A549 (cell line): ENCODE measurements around the gene FUT8. TPM values are rescaled to one million over a fixed set of nuclear protein-coding genes. Genes with fewer than 3 reads are reported as not detected.
"Not testable (repeated sequence)": the region's sequence is repeated elsewhere in the genome, so short reads cannot be mapped to it uniquely, and the experiment has no call there.

Experiments used
- ATAC-seq, 2 experiments: fragments of 200-7000 bp in 1 of 2; fragments of >200 bp in 1 of 2; cut with Nextera tagmentation in 1 of 2; cut with Tn5 transposase in 1 of 2; 3 replicates each; pipeline versions ENCODE4 v1.8.0 to v1.9.1; 2018 to 2020; ENCODE audit warnings: mild to moderate bottlenecking in 1 of 2, moderate library complexity in 1 of 2
- CTCF ChIA-PET: fragments of 300-600 bp; sonication (Branson Sonifier 250); formaldehyde crosslinking; extraction: SDS; loops from one replicate; lab custom pipeline; 2021; ENCODE audit warnings: antibody characterized with exemption, inconsistent platforms; lab: Yijun Ruan, JAX
- POLR2A ChIA-PET: fragments of 350-600 bp; formaldehyde crosslinking; extraction: SDS; loops from one replicate; lab custom pipeline; 2021; ENCODE audit warnings: antibody characterized with exemption, inconsistent platforms; lab: Yijun Ruan, JAX
- DNase-seq, 2 experiments: peaks; one replicate each; pipeline versions ENCODE4 v3.0.0 to v3.0.0-alpha.2; 2011 to 2016; ENCODE audit warnings: low read depth in 1 of 2, low spot score in 1 of 2
- FAIRE-seq: peaks from 2 replicates; lab custom pipeline; 2011; peaks lifted over from hg19 to GRCh38; lab: Jason Lieb, UNC
- H3K27ac ChIP-seq, 2 experiments: fragments of >200 bp; sonication (Bioruptor Twin); formaldehyde crosslinking; 3 replicates each; pipeline ENCODE4 v1.5.1; 2016 to 2017
- H3K4me1 ChIP-seq: fragments of >200 bp; sonication (Bioruptor Twin); formaldehyde crosslinking; 3 replicates; pipeline ENCODE4 v1.6.1; 2016
- H3K4me2 ChIP-seq: fragments of >200 bp; sonication (Bioruptor Twin); formaldehyde crosslinking; 3 replicates; pipeline ENCODE4 v1.6.1; 2016
- H3K4me3 ChIP-seq: fragments of >200 bp; sonication (Bioruptor Twin); formaldehyde crosslinking; 3 replicates; pipeline ENCODE4 v1.5.1; 2016
- H3K9me3 ChIP-seq: fragments of >200 bp; sonication (Bioruptor Twin); formaldehyde crosslinking; 3 replicates; pipeline ENCODE4 v1.6.1; 2016
- BCL3 ChIP-seq: fragments of >200 bp; sonication (Bioruptor Twin); formaldehyde crosslinking; IDR thresholded peaks from 3 replicates; pipeline ENCODE4 v1.6.1; 2016
- CBX2 ChIP-seq: fragments of 200-600 bp; sonication (generic); IDR thresholded peaks from 2 replicates; pipeline ENCODE4 v1.6.1; 2016; ENCODE audit warnings: low read depth, mild to moderate bottlenecking, borderline replicate concordance
- GATA3 ChIP-seq: IDR thresholded peaks from 2 replicates; pipeline ENCODE4 v1.6.1; 2012; ENCODE audit warnings: borderline replicate concordance
- HES2 ChIP-seq: fragments of >200 bp; sonication (Bioruptor Twin); formaldehyde crosslinking; IDR thresholded peaks from 2 replicates; pipeline ENCODE4 v1.6.1; 2016
- HEYL ChIP-seq: fragments of 250-450 bp; sonication (Bioruptor Pico); IDR thresholded peaks from 2 replicates; pipeline ENCODE4 v1.8.0; 2021; ENCODE audit warnings: mild to moderate bottlenecking, moderate library complexity
- PBX3 ChIP-seq: IDR thresholded peaks from 2 replicates; pipeline ENCODE4 v1.6.1; 2012
- POLR2A ChIP-seq: IDR thresholded peaks from 2 replicates; pipeline ENCODE4 v1.6.1; 2012; ENCODE audit warnings: mild to moderate bottlenecking, low read length
- POLR2AphosphoS2 ChIP-seq: conservative IDR thresholded peaks from 2 replicates; pipeline ENCODE4 v1.6.1; 2012; ENCODE audit warnings: low read length, improper control_type of control experiment, inconsistent platforms
- RAD21 ChIP-seq, 2 experiments: fragments of >200 bp in 1 of 2; sonication (Bioruptor Twin) in 1 of 2; formaldehyde crosslinking in 1 of 2; IDR thresholded peaks in 1 of 2; conservative IDR thresholded peaks in 1 of 2; 2 replicates in 1 of 2; 3 replicates in 1 of 2; pipeline ENCODE4 v1.6.1; 2012 to 2018; ENCODE audit warnings: inconsistent platforms in 1 of 2
- RCOR1 ChIP-seq: fragments of 150-350 bp; IDR thresholded peaks from 2 replicates; pipeline ENCODE4 v1.6.1; 2014; ENCODE audit warnings: antibody characterized with exemption, low read length, low read depth
- RFX5 ChIP-seq: fragments of 450-650 bp; IDR thresholded peaks from 2 replicates; pipeline ENCODE4 v1.7.1; 2014; ENCODE audit warnings: antibody characterized with exemption, mild to moderate bottlenecking, moderate library complexity
- RNF2 ChIP-seq: fragments of 200-600 bp; sonication (generic); IDR thresholded peaks from 2 replicates; pipeline ENCODE4 v1.6.1; 2016; ENCODE audit warnings: low read depth, mild to moderate bottlenecking, antibody characterized with exemption, moderate library complexity, borderline replicate concordance
- SMC3 ChIP-seq: fragments of >200 bp; sonication (Bioruptor Twin); formaldehyde crosslinking; IDR thresholded peaks from 3 replicates; pipeline ENCODE4 v1.6.1; 2018; ENCODE audit warnings: inconsistent platforms
- TP53 ChIP-seq: fragments of 250-450 bp; sonication (Bioruptor Pico); IDR thresholded peaks from 2 replicates; pipeline ENCODE4 v1.5.0; 2021; ENCODE audit warnings: mild to moderate bottlenecking, moderate library complexity
- USF2 ChIP-seq: fragments of 450-650 bp; IDR thresholded peaks from 2 replicates; pipeline ENCODE4 v1.6.1; 2014; ENCODE audit warnings: antibody characterized with exemption
- ZC3H11A ChIP-seq: fragments of 450-650 bp; IDR thresholded peaks from 2 replicates; pipeline ENCODE4 v1.6.1; 2014; ENCODE audit warnings: antibody characterized with exemption, mild to moderate bottlenecking
- ZNF302 ChIP-seq: fragments of 250-450 bp; sonication (Bioruptor Pico); IDR thresholded peaks from 2 replicates; pipeline ENCODE4 v1.9.0; 2021; ENCODE audit warnings: inconsistent platforms, mild to moderate bottlenecking, moderate library complexity
- WGBS: methylation state at CpG from one replicate; pipeline ENCODE4 v1.1.6; 2017; ENCODE audit errors: missing lambda C conversion rate; 5-methylcytosine and 5-hydroxymethylcytosine counted together
- polyA plus RNA-seq, 4 experiments: library from polyadenylated mRNA; depleted of rRNA in 3 of 4; stranded (reverse); fragments of >200 nt; fragmentation: RNase III in 1 of 4; extraction: RNeasy Plus Mini Kit Qiagen cat#74134 plus additional on column Dnase treatment in 1 of 4; gene quantifications; 2 replicates in 3 of 4; 3 replicates in 1 of 4; pipeline ENCODE4 v1.2.3, GENCODE V29; 2011 to 2017
- TF ChIP-seq, protein P1 (sequence below): IDR thresholded peaks from 2 replicates; pipeline ENCODE4 v1.6.1; 2012; ENCODE audit warnings: low read depth, borderline replicate concordance
- TF ChIP-seq, protein P2 (sequence below): fragments of 250-450 bp; sonication (Bioruptor Pico); IDR thresholded peaks from 2 replicates; pipeline ENCODE4 v1.5.0; 2020; ENCODE audit warnings: low read depth, mild to moderate bottlenecking, moderate library complexity

Gene FUT8
- polyA plus RNA-seq, 2 of the 4 experiments (the other 2 are of a cell fraction), result 20.3 to 22.9 TPM

GRCh38 chr14:65632487-65632886 lies 220.0 kb downstream of the FUT8 start:
- ChIA-PET POLR2A (no interaction called here), CTCF (no interaction called here)
- H3K4me1 ChIP-seq, result no peaks in the 10 kb centered on the region
- H3K4me2 ChIP-seq, result no peak overlapping the region
- ATAC-seq, result no peak
- FAIRE-seq, result no peak
- H3K9me3 ChIP-seq, result 0 out of 3 replicates have a peak, but pooled peaks cover 3% of the 10 kb centered on the region
- H3K27ac ChIP-seq, result no peak overlapping the region
- no peak overlapping the region for H3K4me3 ChIP-seq
- TF ChIP-seq PBX3, result no peak
- WGBS, result 90% methylated on average over 1 of the region's 1 CpG
- no peak for DNase-seq

DNA sequence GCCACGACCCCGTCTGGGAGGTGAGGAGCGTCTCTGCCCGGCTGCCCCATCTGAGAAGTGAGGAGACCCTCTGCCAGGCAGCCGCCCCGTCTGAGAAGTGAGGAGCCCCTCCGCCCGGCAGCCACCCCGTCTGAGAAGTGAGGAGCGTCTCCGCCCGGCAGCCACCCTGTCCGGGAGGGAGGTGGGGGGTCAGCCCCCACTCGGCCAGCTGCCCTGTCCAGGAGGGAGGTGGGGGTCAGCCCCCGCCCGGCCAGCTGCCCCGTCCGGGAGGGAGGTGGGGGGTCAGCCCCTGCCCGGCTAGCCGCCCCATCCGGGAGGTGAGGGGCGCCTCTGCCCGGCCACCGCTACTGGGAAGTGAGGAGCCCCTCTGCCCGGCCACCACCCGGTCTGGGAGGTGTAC lies 221.1 kb downstream of the FUT8 start:
- DNase-seq, ATAC-seq, H3K4me3 ChIP-seq, H3K9me3 ChIP-seq, H3K27ac ChIP-seq, POLR2A ChIA-PET, H3K4me2 ChIP-seq, FAIRE-seq, CTCF ChIA-PET, H3K4me1 ChIP-seq: not testable (repeated sequence)
- no CpG with 5 or more reads among the region's 26 CpGs for WGBS

- Histone ChIP-seq H3K4me1 (0 out of 3 replicates have a peak, but pooled peaks cover 5% of the 10 kb centered on the region), H3K4me2 (no peak overlapping the region), H3K4me3 (no peak overlapping the region), H3K27ac (no peak overlapping the region)
- ATAC-seq (no peak), DNase-seq (no peak)
- 83% methylated on average over 7 of the region's 7 CpGs for WGBS
- POLR2A ChIA-PET, result no interaction called here
- TF ChIP-seq ZC3H11A (no peak), USF2 (no peak), RNF2 (no peak), POLR2A (no peak), RCOR1 (no peak)
- TF ChIP-seq, protein P1, sequence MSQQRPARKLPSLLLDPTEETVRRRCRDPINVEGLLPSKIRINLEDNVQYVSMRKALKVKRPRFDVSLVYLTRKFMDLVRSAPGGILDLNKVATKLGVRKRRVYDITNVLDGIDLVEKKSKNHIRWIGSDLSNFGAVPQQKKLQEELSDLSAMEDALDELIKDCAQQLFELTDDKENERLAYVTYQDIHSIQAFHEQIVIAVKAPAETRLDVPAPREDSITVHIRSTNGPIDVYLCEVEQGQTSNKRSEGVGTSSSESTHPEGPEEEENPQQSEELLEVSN, result no peak
- TF ChIP-seq, all 56 proteins: peak for 0
- CTCF ChIA-PET, result no interaction called here
- FAIRE-seq, result no peak
- 0 out of 3 replicates have a peak, but pooled peaks cover 3% of the 10 kb centered on the region for H3K9me3 ChIP-seq
Measured at GRCh38 chr14:65637780-65638179, 225.2 kb downstream of the FUT8 start.

- POLR2A ChIA-PET, result no interaction called here
- Histone ChIP-seq H3K9me3 (0 out of 3 replicates have a peak, but pooled peaks cover 3% of the 10 kb centered on the region), H3K27ac (no peak overlapping the region), H3K4me3 (no peak overlapping the region), H3K4me2 (no peak overlapping the region), H3K4me1 (0 out of 3 replicates have a peak, but pooled peaks cover 5% of the 10 kb centered on the region)
- CTCF ChIA-PET, result interaction anchor here (0.6 kb wide), 1 partner anchor 20 kb away, joined by 3 read pairs; no protein-coding TSS in a partner anchor
- ATAC-seq (peak in 1 of 2 experiments; percentile 41; a peak in 2 of 6 replicates), FAIRE-seq (no peak), DNase-seq (peak in 1 of 2 experiments; percentile 29)
- 49% methylated on average over 1 of the region's 1 CpG for WGBS
- TF ChIP-seq RCOR1, result no peak
- TF ChIP-seq HES2, result no peak
Measured at GRCh38 chr14:65639216-65639615, 226.7 kb downstream of the FUT8 start.

DNA sequence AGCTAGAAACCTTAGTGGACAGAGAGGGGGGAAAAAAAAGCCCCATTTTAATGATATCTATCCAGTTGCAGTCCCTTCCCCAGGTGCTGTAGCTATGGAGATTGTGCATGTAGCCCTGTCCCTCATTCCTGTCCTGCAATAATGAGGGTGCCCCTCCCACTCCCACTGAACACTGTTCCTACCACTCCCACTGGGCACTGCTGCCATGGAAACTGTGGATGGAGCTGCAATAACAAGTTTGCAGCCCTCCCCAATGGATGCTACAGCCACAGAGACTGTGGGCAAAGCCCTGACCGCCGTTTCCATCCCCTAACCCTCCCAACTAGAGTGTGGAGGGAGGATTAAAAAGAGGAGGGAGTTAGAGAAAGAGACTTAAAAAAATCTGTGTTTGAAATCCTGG lies 238.3 kb downstream of the FUT8 start:
- ATAC-seq (no peak; a peak in 1 of 6 replicates), DNase-seq (no peak), FAIRE-seq (no peak)
- ChIA-PET POLR2A (no interaction called here), CTCF (no interaction called here)
- Histone ChIP-seq H3K27ac (no peak overlapping the region), H3K4me1 (no peaks in the 10 kb centered on the region), H3K4me3 (no peak overlapping the region), H3K4me2 (no peak overlapping the region), H3K9me3 (0 out of 3 replicates have a peak, but pooled peaks cover 3% of the 10 kb centered on the region)
- WGBS, result 92% methylated on average over 2 of the region's 2 CpGs
- no peak for TF ChIP-seq PBX3
- TF ChIP-seq SMC3, result no peak
- no peak for TF ChIP-seq RAD21 (conservative IDR thresholded peaks at IDR 0.05 in 1 of 2, IDR thresholded peaks at IDR 0.05 in 1 of 2)
- no peak for TF ChIP-seq HES2
- TF ChIP-seq RFX5, result no peak
- TF ChIP-seq, protein P2, sequence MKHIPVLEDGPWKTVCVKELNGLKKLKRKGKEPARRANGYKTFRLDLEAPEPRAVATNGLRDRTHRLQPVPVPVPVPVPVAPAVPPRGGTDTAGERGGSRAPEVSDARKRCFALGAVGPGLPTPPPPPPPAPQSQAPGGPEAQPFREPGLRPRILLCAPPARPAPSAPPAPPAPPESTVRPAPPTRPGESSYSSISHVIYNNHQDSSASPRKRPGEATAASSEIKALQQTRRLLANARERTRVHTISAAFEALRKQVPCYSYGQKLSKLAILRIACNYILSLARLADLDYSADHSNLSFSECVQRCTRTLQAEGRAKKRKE (CRISPR knock-in tag), result no peak
- TF ChIP-seq GATA3, result no peak
- TF ChIP-seq HEYL (CRISPR knock-in tag), result no peak
- TF ChIP-seq BCL3, result no peak
- no peak for TF ChIP-seq CBX2
- TF ChIP-seq POLR2AphosphoS2, result no peak
- TF ChIP-seq TP53 (CRISPR knock-in tag), result no peak
- TF ChIP-seq ZNF302, result no peak
